ENCODE data around the gene TUBGCP2. TPM values are rescaled to one million over a fixed set of nuclear protein-coding genes. Genes with fewer than 3 reads are reported as not detected.

The TUBGCP2 gene
- total RNA-seq, 6 experiments from 2014 or later = 72.5 to 80.8 (median 77.7) TPM

GRCh38 chr10:133262696-133263095 is 46.0 kb downstream of the TUBGCP2 start:
- peak overlapping the region; percentile 69; the same call in 1 of the 2 replicates for H3K4me3 Mint-ChIP-seq
- H3K27me3 Mint-ChIP-seq (ENCODE audit: insufficient read depth) = peaks cover 4% of the 10 kb centered on the region; the same call in 1 of the 2 replicates
- no peaks in the 10 kb centered on the region for H3K9me3 Mint-ChIP-seq
- H3K27ac Mint-ChIP-seq = no peak overlapping the region
- TF ChIP-seq, protein P1, sequence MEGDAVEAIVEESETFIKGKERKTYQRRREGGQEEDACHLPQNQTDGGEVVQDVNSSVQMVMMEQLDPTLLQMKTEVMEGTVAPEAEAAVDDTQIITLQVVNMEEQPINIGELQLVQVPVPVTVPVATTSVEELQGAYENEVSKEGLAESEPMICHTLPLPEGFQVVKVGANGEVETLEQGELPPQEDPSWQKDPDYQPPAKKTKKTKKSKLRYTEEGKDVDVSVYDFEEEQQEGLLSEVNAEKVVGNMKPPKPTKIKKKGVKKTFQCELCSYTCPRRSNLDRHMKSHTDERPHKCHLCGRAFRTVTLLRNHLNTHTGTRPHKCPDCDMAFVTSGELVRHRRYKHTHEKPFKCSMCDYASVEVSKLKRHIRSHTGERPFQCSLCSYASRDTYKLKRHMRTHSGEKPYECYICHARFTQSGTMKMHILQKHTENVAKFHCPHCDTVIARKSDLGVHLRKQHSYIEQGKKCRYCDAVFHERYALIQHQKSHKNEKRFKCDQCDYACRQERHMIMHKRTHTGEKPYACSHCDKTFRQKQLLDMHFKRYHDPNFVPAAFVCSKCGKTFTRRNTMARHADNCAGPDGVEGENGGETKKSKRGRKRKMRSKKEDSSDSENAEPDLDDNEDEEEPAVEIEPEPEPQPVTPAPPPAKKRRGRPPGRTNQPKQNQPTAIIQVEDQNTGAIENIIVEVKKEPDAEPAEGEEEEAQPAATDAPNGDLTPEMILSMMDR (IDR thresholded peaks at IDR 0.05) = no peak
- no peak for DNase-seq
- H3K36me3 Mint-ChIP-seq (ENCODE audit: low read depth) = no peaks in the 10 kb centered on the region
- H3K4me1 Mint-ChIP-seq (ENCODE audit: low read depth) = peaks cover 29% of the 10 kb centered on the region

GRCh38 chr10:133261726-133262325 is 46.8 kb downstream of the TUBGCP2 start:
- H3K9me3 Mint-ChIP-seq = no peaks in the 10 kb centered on the region
- H3K27ac Mint-ChIP-seq = peak overlapping the region; percentile 80
- peaks cover 7% of the 10 kb centered on the region; the same call in 1 of the 2 replicates for H3K27me3 Mint-ChIP-seq (ENCODE audit: insufficient read depth)
- H3K4me1 Mint-ChIP-seq (ENCODE audit: low read depth) = peaks cover 36% of the 10 kb centered on the region
- TF ChIP-seq, protein P1 (IDR thresholded peaks at IDR 0.05) = no peak
- H3K4me3 Mint-ChIP-seq = peak overlapping the region; percentile 82
- peak; percentile 66 for DNase-seq
- H3K36me3 Mint-ChIP-seq (ENCODE audit: low read depth) = no peaks in the 10 kb centered on the region

DNA sequence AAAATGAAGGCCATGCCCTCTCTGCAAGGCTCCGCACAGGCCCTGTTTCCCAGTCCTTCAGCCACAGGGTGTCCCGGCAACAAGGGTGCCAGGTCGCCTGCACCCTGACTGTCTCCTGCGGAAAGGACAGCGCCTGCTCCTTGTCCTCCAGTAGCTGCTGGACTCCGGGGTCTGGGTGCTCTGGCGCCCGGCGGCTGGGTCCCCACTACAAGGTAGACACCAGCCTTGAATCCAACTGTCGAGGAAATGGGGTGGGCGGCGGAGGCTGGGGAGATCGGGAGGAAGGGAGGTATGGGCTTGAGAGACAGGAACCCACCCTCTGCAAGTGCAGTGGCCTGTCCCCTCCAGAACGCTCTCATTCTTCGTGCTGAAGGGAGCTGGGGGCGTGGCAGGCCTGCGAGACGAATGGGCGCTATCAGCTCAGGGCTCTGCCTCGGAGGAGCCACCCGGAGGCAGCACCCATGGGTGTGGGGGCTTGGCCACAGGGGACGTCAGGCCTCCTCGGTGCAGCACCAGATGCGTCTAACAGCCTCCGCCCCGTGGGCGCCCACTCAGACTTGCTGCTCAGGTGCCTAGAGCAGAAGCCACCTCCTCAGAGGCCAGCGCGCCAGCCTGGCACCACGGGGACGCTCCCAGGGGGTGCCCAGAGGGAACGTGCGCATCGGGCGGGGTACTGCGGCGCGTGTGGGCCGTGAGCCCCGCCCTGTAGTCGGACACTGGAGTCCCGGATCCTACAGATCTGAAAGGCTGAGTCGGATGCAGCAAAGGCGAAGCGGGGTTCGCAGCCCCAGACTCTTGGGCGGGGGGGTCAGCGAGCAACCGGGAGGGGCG is 47.6 kb downstream of the TUBGCP2 start:
- peaks cover 7% of the 10 kb centered on the region; the same call in 1 of the 2 replicates for H3K27me3 Mint-ChIP-seq (ENCODE audit: insufficient read depth)
- TF ChIP-seq, protein P1 (IDR thresholded peaks at IDR 0.05) = no peak; the same call in 1 of the 2 replicates
- no peak for DNase-seq
- peak overlapping the region; percentile 82 for H3K4me3 Mint-ChIP-seq
- peak overlapping the region; percentile 80 for H3K27ac Mint-ChIP-seq
- H3K9me3 Mint-ChIP-seq = no peaks in the 10 kb centered on the region
- H3K36me3 Mint-ChIP-seq (ENCODE audit: low read depth) = no peaks in the 10 kb centered on the region
- H3K4me1 Mint-ChIP-seq (ENCODE audit: low read depth) = peaks cover 36% of the 10 kb centered on the region

- H3K9me3 Mint-ChIP-seq = no peaks in the 10 kb centered on the region
- DNase-seq = no peak
- no peaks in the 10 kb centered on the region for H3K36me3 Mint-ChIP-seq (ENCODE audit: low read depth)
- TF ChIP-seq, protein P1 (IDR thresholded peaks at IDR 0.05) = no peak
- peaks cover 7% of the 10 kb centered on the region; the same call in 1 of the 2 replicates for H3K27me3 Mint-ChIP-seq (ENCODE audit: insufficient read depth)
- peak overlapping the region; percentile 59 for H3K4me3 Mint-ChIP-seq
- peaks cover 36% of the 10 kb centered on the region for H3K4me1 Mint-ChIP-seq (ENCODE audit: low read depth)
- peak overlapping the region; percentile 97 for H3K27ac Mint-ChIP-seq
These were observed 49.1 kb downstream of the TUBGCP2 start for GRCh38 chr10:133259602-133259989.

DNA sequence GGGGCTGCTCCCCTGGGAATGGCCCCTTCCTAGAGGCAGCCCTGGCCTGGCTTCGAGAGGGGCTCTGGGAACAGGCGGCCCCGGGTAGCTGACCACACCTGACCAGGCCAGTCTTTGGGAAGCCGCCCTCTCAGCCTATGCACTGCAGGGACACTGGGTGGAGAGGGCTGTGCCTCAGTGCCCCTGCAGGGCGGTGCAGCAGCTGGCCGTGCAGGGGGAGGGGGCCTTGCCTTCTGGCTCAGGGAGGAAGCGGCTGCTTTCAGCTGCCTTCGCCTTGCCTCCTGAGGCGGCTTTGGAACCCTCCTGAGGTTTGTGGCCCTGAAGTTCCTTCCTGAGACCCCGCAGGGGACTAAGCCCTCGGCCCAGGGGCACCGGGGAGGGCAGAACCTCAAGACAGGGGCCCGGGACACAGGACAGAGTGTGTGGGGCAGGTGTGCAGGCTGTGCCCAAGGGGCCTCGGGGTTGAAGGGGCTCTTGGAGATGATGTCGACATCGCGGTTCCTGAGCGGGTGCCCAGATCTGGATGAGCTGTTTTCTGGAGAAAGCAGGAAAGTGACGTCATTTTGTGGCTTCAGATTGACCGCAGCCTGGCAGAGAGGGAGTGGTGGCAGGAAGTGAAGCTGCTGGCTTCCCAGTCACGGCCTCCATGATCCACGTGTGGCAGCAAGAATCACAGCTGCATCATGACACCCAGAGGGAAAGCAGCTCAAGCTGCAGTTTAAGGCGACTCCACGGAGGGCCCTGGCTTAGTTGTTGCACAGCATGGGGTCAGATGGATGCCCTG is 49.7 kb downstream of the TUBGCP2 start:
- H3K9me3 Mint-ChIP-seq = no peaks in the 10 kb centered on the region
- peak overlapping the region; percentile 59 for H3K4me3 Mint-ChIP-seq
- peak; percentile 99 for DNase-seq
- H3K4me1 Mint-ChIP-seq (ENCODE audit: low read depth) = peaks cover 32% of the 10 kb centered on the region
- H3K27ac Mint-ChIP-seq = peak overlapping the region; percentile 97
- TF ChIP-seq, protein P1 (IDR thresholded peaks at IDR 0.05) = no peak
- H3K27me3 Mint-ChIP-seq (ENCODE audit: insufficient read depth) = peaks cover 7% of the 10 kb centered on the region; the same call in 1 of the 2 replicates
- no peaks in the 10 kb centered on the region for H3K36me3 Mint-ChIP-seq (ENCODE audit: low read depth)
